Thymus (tissue), 11 donors: Measurements from ENCODE around the gene MGLL. TPM values are rescaled to one million over a fixed set of nuclear protein-coding genes. Genes with fewer than 3 reads are reported as not detected.

ENCODE experiments used
- DNase-seq, 9 donors: peaks; one replicate each; pipeline ENCODE4 v3.0.0-alpha.2; 2013; ENCODE audit warnings: low spot score in 9 of 9, low read depth in 6 of 9, missing footprints in 1 of 9
- H3K27ac ChIP-seq, 2 donors: one replicate each; pipeline ENCODE4 v1.5.1; 2013; ENCODE audit warnings: control low read depth in 1 of 2, low read depth in 1 of 2, low read length in 1 of 2, mild to moderate bottlenecking in 1 of 2, moderate library complexity in 1 of 2
- H3K27me3 ChIP-seq, 2 donors: one replicate each; pipeline ENCODE4 v1.5.1; 2013; ENCODE audit warnings: low read length in 1 of 2; ENCODE audit not compliant: control insufficient read depth in 2 of 2, insufficient read depth in 1 of 2
- H3K36me3 ChIP-seq, 2 donors: one replicate each; pipeline ENCODE4 v1.5.1; 2013; ENCODE audit warnings: low read length in 1 of 2, mild to moderate bottlenecking in 1 of 2, moderate library complexity in 1 of 2; ENCODE audit not compliant: control insufficient read depth in 2 of 2, insufficient read depth in 2 of 2
- H3K4me1 ChIP-seq, 2 donors: one replicate each; pipeline ENCODE4 v1.5.1; 2013; ENCODE audit warnings: low read length in 2 of 2; ENCODE audit not compliant: control insufficient read depth in 2 of 2, insufficient read depth in 2 of 2
- H3K4me3 ChIP-seq, 2 donors: one replicate each; pipeline ENCODE4 v1.5.1; 2013; ENCODE audit warnings: low read length in 2 of 2, control low read depth in 1 of 2, mild to moderate bottlenecking in 1 of 2
- H3K9me3 ChIP-seq, 2 donors: one replicate each; pipeline ENCODE4 v1.5.1; 2013; ENCODE audit warnings: low read length in 1 of 2, mild to moderate bottlenecking in 1 of 2; ENCODE audit not compliant: control insufficient read depth in 2 of 2, insufficient read depth in 1 of 2
- WGBS: extraction: QIAGEN DNeasy Blood & Tissue Kit; methylation state at CpG from one replicate; pipeline ENCODE4 v1.1.7; 2013; 5-methylcytosine and 5-hydroxymethylcytosine counted together
- polyA plus RNA-seq: library from polyadenylated mRNA; stranded (reverse); fragments of 200-250 nt; gene quantifications from one replicate; pipeline ENCODE4 v1.2.3, GENCODE V29; 2013
- total RNA-seq: library from RNA; stranded (reverse); fragments of 120-200 nt; gene quantifications from one replicate; pipeline ENCODE4 v1.2.4, GENCODE V29; 2013
- donor health status: healthy.

The MGLL gene
- total and polyA plus RNA-seq, 2 donors: 5.4 to 15.2 TPM

GRCh38 chr3:127772273-127772672 is 50.0 kb downstream of the MGLL start:
- no peak overlapping the region for H3K4me3 ChIP-seq
- no peaks in the 10 kb centered on the region for H3K36me3 ChIP-seq
- WGBS: 99% methylated on average over 5 of the region's 5 CpGs
- peaks cover 10 to 46% of the 10 kb centered on the region in 2 donors for H3K4me1 ChIP-seq
- H3K27me3 ChIP-seq: no peaks in the 10 kb centered on the region
- no peak for DNase-seq
- no peak overlapping the region for H3K27ac ChIP-seq
- peaks cover 0 to 15% of the 10 kb centered on the region in 2 donors for H3K9me3 ChIP-seq

DNA sequence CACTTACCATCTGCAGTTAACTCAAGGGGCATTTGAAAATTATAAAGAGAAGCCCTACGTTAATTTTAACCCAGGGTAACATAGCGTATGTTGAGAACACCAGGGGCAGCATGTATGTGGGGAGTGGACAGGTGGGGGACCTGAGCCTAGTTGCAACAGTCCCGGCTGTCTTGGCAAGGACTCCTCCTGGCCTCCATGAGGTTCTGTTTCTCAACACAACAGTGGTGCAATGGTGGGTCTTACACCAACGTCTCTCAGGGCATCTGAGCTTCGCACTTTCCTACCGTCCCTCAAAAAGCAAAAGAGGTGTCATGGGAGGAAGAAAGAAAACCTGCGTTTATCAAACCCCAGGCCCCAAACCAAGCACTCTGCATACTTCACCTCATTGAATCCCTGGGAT is 50.6 kb downstream of the MGLL start:
- Histone ChIP-seq H3K27ac (no peak overlapping the region), H3K36me3 (no peaks in the 10 kb centered on the region), H3K4me3 (no peak overlapping the region), H3K27me3 (no peaks in the 10 kb centered on the region), H3K9me3 (peaks cover 0 to 11% of the 10 kb centered on the region in 2 donors), H3K4me1 (peaks cover 10 to 46% of the 10 kb centered on the region in 2 donors)
- no peak for DNase-seq
- 97% methylated on average over 7 of the region's 7 CpGs for WGBS

DNA sequence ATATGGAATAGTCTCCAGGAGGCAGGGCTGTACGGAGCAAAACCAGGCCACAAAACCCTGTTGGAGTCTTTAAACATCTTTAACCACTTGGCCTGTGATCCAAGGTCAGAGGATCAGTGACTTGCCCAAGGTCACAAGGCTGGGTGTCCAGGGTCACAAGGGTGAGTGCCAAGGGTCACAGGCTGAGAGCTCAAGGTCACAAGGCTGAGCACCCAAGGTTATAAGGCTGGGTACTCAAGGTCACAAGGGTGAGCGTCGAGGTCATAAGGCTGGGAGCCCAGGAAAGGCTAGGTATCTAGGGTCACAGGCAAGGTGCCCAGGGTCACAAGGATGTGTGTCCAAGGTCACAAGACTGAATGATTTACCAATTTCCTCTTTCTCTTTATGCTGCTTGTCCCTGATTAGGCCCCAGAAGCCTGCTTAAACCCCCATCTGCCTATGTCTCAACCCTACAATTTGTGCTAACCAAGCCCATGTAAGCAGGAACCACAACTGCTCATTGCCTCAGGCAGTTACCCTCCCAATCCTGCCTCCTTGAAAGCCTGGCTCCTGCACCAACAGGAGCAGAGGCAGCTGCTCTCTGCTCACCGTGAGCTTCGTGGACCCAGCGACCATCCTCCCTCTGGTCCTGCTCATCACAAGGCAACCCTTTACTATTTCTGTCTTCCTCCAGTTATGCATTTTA is 51.5 kb downstream of the MGLL start:
- H3K36me3 ChIP-seq: no peaks in the 10 kb centered on the region
- no peak overlapping the region for H3K27ac ChIP-seq
- no peak for DNase-seq
- peaks cover 0 to 4% of the 10 kb centered on the region in 2 donors for H3K9me3 ChIP-seq
- no peaks in the 10 kb centered on the region for H3K27me3 ChIP-seq
- WGBS: 91% methylated on average over 6 of the region's 6 CpGs
- H3K4me3 ChIP-seq: no peak overlapping the region
- peaks cover 10 to 41% of the 10 kb centered on the region in 2 donors for H3K4me1 ChIP-seq

- H3K4me1 ChIP-seq: peaks cover under 1 to 28% of the 10 kb centered on the region in 2 donors
- H3K36me3 ChIP-seq: no peaks in the 10 kb centered on the region
- H3K27ac ChIP-seq: no peak overlapping the region
- H3K9me3 ChIP-seq: peaks cover 0 to 4% of the 10 kb centered on the region in 2 donors
- H3K27me3 ChIP-seq: no peaks in the 10 kb centered on the region
- 99% methylated on average over 13 of the region's 13 CpGs for WGBS
- no peak overlapping the region for H3K4me3 ChIP-seq
- no peak for DNase-seq
Measured at GRCh38 chr3:127769284-127770081, 52.8 kb downstream of the MGLL start.

- no peaks in the 10 kb centered on the region for H3K36me3 ChIP-seq
- WGBS: 63% methylated on average over 4 of the region's 4 CpGs
- peak in 1 of 9 donors; percentile 44 for DNase-seq
- H3K4me1 ChIP-seq: peaks cover 0 to 27% of the 10 kb centered on the region in 2 donors
- no peaks in the 10 kb centered on the region for H3K27me3 ChIP-seq
- H3K4me3 ChIP-seq: no peak overlapping the region
- H3K27ac ChIP-seq: no peak overlapping the region
- H3K9me3 ChIP-seq: peaks cover 0 to 4% of the 10 kb centered on the region in 2 donors
Measured at GRCh38 chr3:127768346-127769008, 53.8 kb downstream of the MGLL start.

GRCh38 chr3:127767126-127767525 is 55.2 kb downstream of the MGLL start:
- DNase-seq: no peak
- no peaks in the 10 kb centered on the region for H3K36me3 ChIP-seq
- peaks cover 0 to 4% of the 10 kb centered on the region in 2 donors for H3K9me3 ChIP-seq
- H3K27ac ChIP-seq: no peak overlapping the region
- no peaks in the 10 kb centered on the region for H3K27me3 ChIP-seq
- peaks cover 7 to 28% of the 10 kb centered on the region in 2 donors for H3K4me1 ChIP-seq
- H3K4me3 ChIP-seq: no peak overlapping the region
- WGBS: 97% methylated on average over 1 of the region's 1 CpG

- peaks cover 11 to 41% of the 10 kb centered on the region in 2 donors for H3K4me1 ChIP-seq
- H3K27ac ChIP-seq: no peak overlapping the region
- H3K9me3 ChIP-seq: peaks cover 0 to 4% of the 10 kb centered on the region in 2 donors
- no peaks in the 10 kb centered on the region for H3K27me3 ChIP-seq
- H3K4me3 ChIP-seq: no peak overlapping the region
- DNase-seq: no peak
- 97% methylated on average over 7 of the region's 7 CpGs for WGBS
- no peaks in the 10 kb centered on the region for H3K36me3 ChIP-seq
Measured at GRCh38 chr3:127765735-127766134, 56.6 kb downstream of the MGLL start.

GRCh38 chr3:127764841-127765362 is 57.4 kb downstream of the MGLL start:
- Histone ChIP-seq H3K4me3 (no peak overlapping the region), H3K36me3 (no peaks in the 10 kb centered on the region), H3K9me3 (peaks cover 0 to 4% of the 10 kb centered on the region in 2 donors), H3K27me3 (no peaks in the 10 kb centered on the region), H3K4me1 (peaks cover 11 to 41% of the 10 kb centered on the region in 2 donors), H3K27ac (no peak overlapping the region)
- WGBS: 69% methylated on average over 5 of the region's 5 CpGs
- no peak for DNase-seq
